HG03575 (cell line): Measurements from ENCODE around the gene ROCK1.
"Not testable (repeated sequence)": the region's sequence is repeated elsewhere in the genome, so short reads cannot be mapped to it uniquely, and the experiment has no call there.

ENCODE experiments used
- ATAC-seq: cut with Tn5 transposase; IDR thresholded peaks from one replicate; pipeline ENCODE4 v1.9.1; 2021; ENCODE audit not compliant: unreplicated experiment, insufficient number of reproducible peaks, low FRiP score; ENCODE audit errors: extremely low read depth

Gene ROCK1

DNA sequence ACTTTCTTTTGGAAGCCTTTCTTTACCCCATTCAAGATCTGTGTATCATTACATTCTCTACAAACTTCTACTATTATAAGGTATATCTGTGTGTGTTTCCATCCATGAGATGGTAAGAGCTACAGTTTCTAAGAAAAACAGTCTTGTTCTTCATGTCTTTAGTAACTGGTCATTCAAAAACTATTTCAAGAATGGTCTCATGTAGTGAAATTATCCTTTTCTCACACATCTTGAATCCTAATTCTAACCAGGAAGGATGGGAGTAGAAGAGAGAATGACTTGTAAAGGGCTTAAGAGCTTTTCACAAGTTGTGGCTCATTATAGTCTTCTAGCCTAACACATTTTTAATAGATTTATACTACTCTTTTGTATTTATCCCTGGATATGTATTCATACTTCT, 47.3 kb downstream of the ROCK1 start:
- ATAC-seq = no peak

- ATAC-seq = no peak
These were observed 48.6 kb downstream of the ROCK1 start for GRCh38 chr18:21063011-21063410.

GRCh38 chr18:21057112-21057511, 54.5 kb downstream of the ROCK1 start:
- ATAC-seq = no peak

DNA sequence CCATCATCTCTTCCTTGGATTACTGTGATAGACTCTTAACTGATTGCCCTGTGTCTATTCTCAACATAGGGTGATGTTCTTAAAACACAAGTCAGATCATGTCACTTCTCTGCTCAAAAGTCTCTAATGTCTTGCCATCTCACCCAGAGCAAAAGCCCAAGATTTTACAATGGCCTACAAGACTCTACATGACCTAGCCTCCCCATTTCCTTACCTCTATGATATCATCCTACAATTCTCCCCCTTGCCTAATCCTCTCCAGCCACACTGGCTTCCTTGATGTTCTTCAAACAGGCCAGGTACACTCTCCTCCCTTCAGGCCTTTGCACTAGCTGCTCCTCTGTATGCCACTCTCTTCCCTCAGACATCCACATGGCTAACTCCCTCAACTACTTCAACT, 55.1 kb downstream of the ROCK1 start:
- ATAC-seq = no peak

DNA sequence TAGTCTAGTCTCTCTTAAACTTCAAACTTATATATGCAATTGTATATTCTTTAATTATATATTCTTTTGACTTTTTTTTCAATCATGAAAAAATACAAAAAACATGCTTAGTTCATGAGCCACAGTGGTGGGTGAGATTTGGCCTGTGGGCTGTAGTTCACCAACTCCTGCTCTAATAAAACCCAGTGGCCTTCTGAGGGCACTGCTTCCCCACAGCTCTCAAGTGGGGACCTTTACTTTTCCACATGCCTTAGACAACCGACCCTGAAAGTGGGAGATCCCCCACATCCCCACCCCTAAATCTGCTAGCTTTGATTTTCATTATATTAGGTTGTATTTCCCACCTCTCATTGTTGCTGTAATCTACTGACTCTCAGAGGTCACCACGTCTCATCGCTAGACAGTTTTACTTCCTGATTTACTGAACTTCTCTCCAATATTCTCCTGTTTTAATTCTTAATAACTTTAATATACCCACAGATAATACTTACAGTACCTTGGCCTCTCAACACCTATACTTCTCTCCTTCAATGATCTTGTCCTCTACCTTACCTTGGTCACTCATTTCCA, 57.3 kb downstream of the ROCK1 start:
- ATAC-seq = no peak

DNA sequence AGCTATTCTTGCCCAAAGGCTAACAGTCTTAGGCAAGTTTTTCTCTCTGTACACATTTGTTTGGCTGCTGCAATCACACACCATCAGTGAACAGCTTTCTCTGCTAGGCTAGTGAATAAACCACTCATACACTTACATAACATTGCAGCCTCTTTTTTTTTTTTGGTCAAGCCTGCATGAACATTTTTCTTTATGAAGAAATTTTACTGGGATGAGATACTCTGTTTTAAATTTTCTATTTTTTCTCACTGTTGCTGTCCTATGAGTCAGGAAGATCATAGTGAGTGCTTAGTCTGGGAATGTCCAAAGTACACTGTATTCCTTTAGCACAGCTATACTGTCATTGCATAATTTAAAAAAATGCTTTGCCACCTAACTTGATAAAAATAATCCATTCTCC, 58.5 kb downstream of the ROCK1 start:
- no peak for ATAC-seq

- ATAC-seq = no peak
These were observed 59.2 kb downstream of the ROCK1 start for GRCh38 chr18:21052385-21052784.

- no peak for ATAC-seq
These were observed 60.0 kb downstream of the ROCK1 start for GRCh38 chr18:21051620-21052019.

DNA sequence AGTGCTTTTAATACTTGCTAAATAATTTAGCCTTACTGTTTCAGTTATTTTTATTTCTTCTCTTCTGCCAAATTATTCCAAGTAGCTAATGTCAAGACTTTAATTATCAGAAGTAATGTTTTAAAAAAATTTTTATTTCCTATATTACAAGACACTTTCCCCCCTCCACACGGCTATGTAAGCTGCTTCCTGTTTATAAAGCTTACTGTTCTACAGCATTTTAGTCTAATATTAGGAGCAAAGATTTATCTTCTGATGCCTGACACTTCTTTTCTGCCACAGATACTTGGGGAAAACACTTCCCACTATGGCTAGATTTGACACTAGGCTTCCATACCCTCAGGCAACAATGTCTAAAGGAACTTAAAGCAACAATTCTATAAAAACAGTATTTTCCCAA, 62.3 kb downstream of the ROCK1 start:
- no peak for ATAC-seq

- ATAC-seq = no peak
These were observed 64.5 kb downstream of the ROCK1 start for GRCh38 chr18:21047126-21047525.

GRCh38 chr18:21040466-21040865, 71.1 kb downstream of the ROCK1 start:
- ATAC-seq = no peak

GRCh38 chr18:21038201-21038600, 73.4 kb downstream of the ROCK1 start:
- no peak for ATAC-seq

- no peak for ATAC-seq
These were observed 79.8 kb downstream of the ROCK1 start for GRCh38 chr18:21031845-21032244.

GRCh38 chr18:21018257-21018656, 93.4 kb downstream of the ROCK1 start:
- ATAC-seq = not testable (repeated sequence)

DNA sequence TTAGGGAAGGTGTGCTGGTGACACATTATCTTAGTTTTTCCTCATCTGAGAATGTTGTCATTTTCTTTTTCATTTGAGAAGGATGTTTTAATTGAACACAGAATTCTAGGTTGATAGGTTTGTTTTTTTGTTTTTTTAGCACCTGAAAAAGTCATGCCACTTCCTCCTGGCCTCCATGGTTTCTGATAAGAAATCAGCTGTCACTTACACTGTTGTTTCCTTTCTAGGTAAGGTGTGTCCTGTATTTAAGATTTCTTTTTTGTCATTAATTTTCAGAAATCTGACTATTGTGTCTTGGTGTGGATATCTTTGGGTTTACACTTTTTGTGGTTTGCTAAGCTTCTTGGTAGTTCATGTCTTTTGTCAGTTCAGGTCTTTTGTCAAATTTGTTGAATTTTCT, 99.3 kb downstream of the ROCK1 start:
- ATAC-seq = no peak

DNA sequence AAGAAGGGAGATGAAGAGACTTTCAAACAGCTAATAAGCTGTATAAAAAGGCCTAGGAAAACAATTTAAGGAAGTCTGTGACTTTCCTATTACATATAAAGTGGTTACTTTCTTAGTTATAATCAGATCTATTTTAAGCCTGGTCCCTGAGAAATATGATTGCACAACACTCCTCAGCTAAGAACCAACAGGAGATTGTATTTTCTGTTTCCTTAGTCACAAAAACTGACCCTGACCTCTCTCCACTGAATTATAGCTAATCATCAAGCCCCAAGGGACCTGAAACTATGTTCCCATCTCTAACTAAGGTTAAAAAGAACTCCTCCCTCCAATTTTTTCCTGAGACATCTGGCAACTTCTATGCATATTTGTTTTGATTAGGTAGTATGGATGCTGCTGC, 106.9 kb downstream of the ROCK1 start:
- no peak for ATAC-seq

GRCh38 chr18:21000667-21001066, 110.9 kb downstream of the ROCK1 start:
- no peak for ATAC-seq

DNA sequence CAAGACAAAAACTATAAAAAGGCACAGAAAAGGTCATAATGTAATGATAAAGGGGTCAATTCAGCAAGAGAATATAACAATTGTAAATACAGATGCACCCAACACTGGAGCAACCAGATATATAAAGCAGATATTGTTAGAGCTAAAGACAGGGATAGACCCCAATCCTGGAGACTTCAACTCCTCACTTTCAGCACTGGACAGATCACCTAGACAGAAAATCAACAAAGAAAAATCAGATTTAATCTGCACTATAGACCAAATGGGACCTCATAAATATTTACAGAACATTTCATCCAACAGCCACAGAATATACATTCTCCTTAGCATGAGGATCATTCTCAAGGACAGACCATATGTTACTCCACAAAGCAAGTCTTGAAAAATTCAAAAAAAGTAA, 114.2 kb downstream of the ROCK1 start:
- ATAC-seq = no peak

- ATAC-seq = no peak
These were observed 115.2 kb downstream of the ROCK1 start for GRCh38 chr18:20996418-20996817.

GRCh38 chr18:20988726-20989125, 122.9 kb downstream of the ROCK1 start:
- ATAC-seq = no peak

- ATAC-seq = no peak
These were observed 136.5 kb downstream of the ROCK1 start for GRCh38 chr18:20975077-20975476.

GRCh38 chr18:20971886-20972267, 139.7 kb downstream of the ROCK1 start:
- ATAC-seq = no peak
